H1 (cell line): ENCODE data around the gene MPZL3. TPM values are rescaled to one million over a fixed set of nuclear protein-coding genes. Genes with fewer than 3 reads are reported as not detected.

ENCODE experiments used
- CTCF ChIA-PET: fragments of 300-600 bp; sonication (Branson Sonifier 250); formaldehyde crosslinking; loops from one replicate; lab custom pipeline; 2021; ENCODE audit not compliant: partially characterized antibody; lab: Charles Lee
- POLR2A ChIA-PET: fragments of 300-600 bp; sonication (Branson Sonifier 250); formaldehyde crosslinking; loops from one replicate; lab custom pipeline; 2021; ENCODE audit warnings: inconsistent platforms; ENCODE audit not compliant: partially characterized antibody; lab: Charles Lee
- DNase-seq, 2 experiments: peaks; one replicate each; pipeline versions ENCODE4 v3.0.0 to v3.0.0-alpha.2; 2010 to 2022; ENCODE audit warnings: low spot score in 2 of 2, low read depth in 1 of 2, mixed read lengths in 1 of 2
- FAIRE-seq: peaks from 2 replicates; lab custom pipeline; 2011; peaks lifted over from hg19 to GRCh38; lab: Jason Lieb, UNC
- H2AFZ ChIP-seq: 2 replicates; pipeline ENCODE4 v1.8.1; 2012; ENCODE audit warnings: low read length, inconsistent platforms
- H2AK5ac ChIP-seq: 2 replicates; pipeline ENCODE4 v1.6.1; 2013; ENCODE audit warnings: low read depth, low read length
- H2BK120ac ChIP-seq: replicated peaks from 2 replicates; pipeline ENCODE3; 2013; ENCODE audit warnings: low read depth, low read length, inconsistent platforms
- H2BK12ac ChIP-seq: 2 replicates; pipeline ENCODE4 v1.6.1; 2013; ENCODE audit warnings: low read depth, low read length
- H2BK15ac ChIP-seq: 2 replicates; pipeline ENCODE4 v1.6.1; 2013; ENCODE audit warnings: low read length
- H2BK20ac ChIP-seq: 2 replicates; pipeline ENCODE4 v1.6.1; 2013; ENCODE audit warnings: low read length
- H2BK5ac ChIP-seq: 2 replicates; pipeline ENCODE4 v1.6.1; 2013; ENCODE audit warnings: low read depth, low read length
- H3K14ac ChIP-seq: 2 replicates; pipeline ENCODE4 v1.6.1; 2013; ENCODE audit warnings: inconsistent platforms; ENCODE audit not compliant: insufficient read length
- H3K18ac ChIP-seq: 2 replicates; pipeline ENCODE4 v1.6.1; 2013; ENCODE audit warnings: low read length; ENCODE audit errors: extremely low read depth
- H3K23ac ChIP-seq: 2 replicates; pipeline ENCODE4 v1.6.1; 2013; ENCODE audit warnings: inconsistent platforms; ENCODE audit not compliant: insufficient read length
- H3K23me2 ChIP-seq: 2 replicates; pipeline ENCODE4 v1.6.1; 2013; ENCODE audit warnings: low read depth, low read length
- H3K27ac ChIP-seq: 2 replicates; pipeline ENCODE4 v1.6.1; 2011; ENCODE audit warnings: low read depth, low read length, inconsistent platforms
- H3K27me3 ChIP-seq, 4 experiments: replicated peaks in 1 of 4; 1 replicate in 1 of 4; 2 replicates in 3 of 4; pipeline versions ENCODE4 v1.6.1 to v1.8.1; 2011 to 2013; ENCODE audit warnings: low read length in 3 of 4, mild to moderate bottlenecking in 3 of 4, inconsistent platforms in 2 of 4, mixed read lengths in 2 of 4, moderate library complexity in 1 of 4; ENCODE audit not compliant: control insufficient read depth in 3 of 4, insufficient read depth in 3 of 4; ENCODE audit errors: extremely low read depth in 1 of 4
- H3K36me3 ChIP-seq, 4 experiments: 2 replicates each; pipeline versions ENCODE4 v1.6.1 to v1.8.1; 2011 to 2013; ENCODE audit warnings: mild to moderate bottlenecking in 4 of 4, low read length in 3 of 4, moderate library complexity in 2 of 4, control low read depth in 1 of 4, inconsistent platforms in 1 of 4; ENCODE audit not compliant: insufficient read depth in 4 of 4, control insufficient read depth in 2 of 4
- H3K4ac ChIP-seq: replicated peaks from 2 replicates; pipeline ENCODE3; 2013; ENCODE audit warnings: low read length, low read depth, mixed read lengths, inconsistent platforms; ENCODE audit not compliant: insufficient read length
- H3K4me1 ChIP-seq, 4 experiments: replicated peaks in 1 of 4; 1 replicate in 1 of 4; 2 replicates in 3 of 4; pipeline versions ENCODE4 v1.6.1 to v1.8.1; 2011 to 2013; ENCODE audit warnings: low read length in 3 of 4, inconsistent platforms in 2 of 4, mixed read lengths in 1 of 4; ENCODE audit not compliant: insufficient read depth in 4 of 4, control insufficient read depth in 3 of 4
- H3K4me2 ChIP-seq, 2 experiments: 2 replicates each; pipeline versions ENCODE4 v1.6.1 to v1.8.1; 2011 to 2013; ENCODE audit warnings: low read depth in 2 of 2, low read length in 2 of 2, control low read depth in 1 of 2, inconsistent platforms in 1 of 2, mild to moderate bottlenecking in 1 of 2; ENCODE audit not compliant: insufficient read depth in 1 of 2
- H3K4me3 ChIP-seq, 4 experiments: fragments of 200-600, 300-600 bp in 1 of 4; sonication (generic), shearing (Covaris generic), sonication (Bioruptor Twin) in 1 of 4; 2 replicates each; pipeline versions ENCODE4 v1.5.1 to v1.8.1; 2011 to 2016; ENCODE audit warnings: low read length in 4 of 4, low read depth in 3 of 4, control low read depth in 2 of 4, inconsistent platforms in 2 of 4, mild to moderate bottlenecking in 2 of 4, mixed read lengths in 1 of 4, moderate library complexity in 1 of 4; ENCODE audit not compliant: insufficient read depth in 2 of 4; ENCODE audit errors: extremely low read depth in 1 of 4
- H3K56ac ChIP-seq: replicated peaks from 2 replicates; pipeline ENCODE3; 2013; ENCODE audit warnings: low read depth, mild to moderate bottlenecking, mixed read lengths, low read length, inconsistent platforms; ENCODE audit not compliant: insufficient read length
- H3K79me1 ChIP-seq: 2 replicates; pipeline ENCODE4 v1.6.1; 2013; ENCODE audit warnings: low read depth, low read length, control low read depth
- H3K79me2 ChIP-seq, 2 experiments: 2 replicates each; pipeline versions ENCODE4 v1.6.1 to v1.8.1; 2012 to 2013; ENCODE audit warnings: low read length in 2 of 2, mild to moderate bottlenecking in 2 of 2, inconsistent platforms in 1 of 2; ENCODE audit not compliant: insufficient read depth in 2 of 2, control insufficient read depth in 1 of 2
- H3K9ac ChIP-seq, 4 experiments: replicated peaks in 1 of 4; 1 replicate in 1 of 4; 2 replicates in 3 of 4; pipeline versions ENCODE4 v1.6.1 to v1.8.1; 2011 to 2013; ENCODE audit warnings: low read depth in 3 of 4, low read length in 3 of 4, control low read depth in 2 of 4, mild to moderate bottlenecking in 2 of 4, moderate library complexity in 2 of 4, inconsistent platforms in 1 of 4; ENCODE audit errors: extremely low read depth in 1 of 4
- H3K9me3 ChIP-seq, 2 experiments: 2 replicates each; pipeline versions ENCODE4 v1.6.1 to v1.8.1; 2012 to 2013; ENCODE audit warnings: mild to moderate bottlenecking in 2 of 2, moderate library complexity in 2 of 2, control low read depth in 1 of 2, inconsistent platforms in 1 of 2, low read depth in 1 of 2, low read length in 1 of 2, mixed read lengths in 1 of 2; ENCODE audit not compliant: insufficient read depth in 2 of 2
- H4K20me1 ChIP-seq, 2 experiments: replicated peaks in 1 of 2; 2 replicates each; pipeline versions ENCODE3 to v1.8.1; 2011 to 2013; ENCODE audit warnings: inconsistent platforms in 2 of 2, low read length in 2 of 2, mild to moderate bottlenecking in 1 of 2; ENCODE audit not compliant: insufficient read depth in 2 of 2, control insufficient read depth in 1 of 2
- H4K5ac ChIP-seq: 2 replicates; pipeline ENCODE4 v1.6.1; 2013; ENCODE audit warnings: low read length, low read depth, mixed read lengths, inconsistent platforms; ENCODE audit not compliant: insufficient read length
- H4K8ac ChIP-seq: 2 replicates; pipeline ENCODE4 v1.8.0; 2013; ENCODE audit warnings: mild to moderate bottlenecking, moderate library complexity, low read length, inconsistent platforms; ENCODE audit not compliant: insufficient read depth; ENCODE audit errors: extremely low read depth
- H4K91ac ChIP-seq: replicated peaks from 2 replicates; pipeline ENCODE3; 2013; ENCODE audit warnings: low read length, mixed read lengths, inconsistent platforms; ENCODE audit not compliant: insufficient read length
- CEBPB ChIP-seq: IDR thresholded peaks from 2 replicates; pipeline ENCODE4 v1.6.1; 2012; ENCODE audit warnings: low read depth, low read length
- NANOG ChIP-seq: IDR thresholded peaks from 2 replicates; pipeline ENCODE4 v1.6.1; 2011; ENCODE audit warnings: low read length, low read depth, mild to moderate bottlenecking, inconsistent platforms; ENCODE audit not compliant: insufficient read depth, poor library complexity, severe bottlenecking
- POLR2A ChIP-seq, 2 experiments: IDR thresholded peaks; 1 replicate in 1 of 2; 2 replicates in 1 of 2; pipeline ENCODE4 v1.6.1; 2011; ENCODE audit warnings: low read depth in 2 of 2, low read length in 2 of 2, mild to moderate bottlenecking in 2 of 2; ENCODE audit errors: control extremely low read depth in 1 of 2
- RFX5 ChIP-seq: IDR thresholded peaks from 2 replicates; pipeline ENCODE4 v1.6.1; 2011; ENCODE audit warnings: low read depth, low read length, improper control_type of control experiment, borderline replicate concordance
- WGBS, 2 experiments: shearing (Covaris generic) in 1 of 2; methylation state at CpG; one replicate each; pipeline versions ENCODE4 v1.1.6 to v1.1.7; 2013 to 2015; ENCODE audit warnings: low lambda C conversion rate in 2 of 2, mixed read lengths in 2 of 2, inconsistent platforms in 1 of 2, low coverage in 1 of 2, missing lambda C conversion rate in 1 of 2; ENCODE audit not compliant: insufficient replicate concordance in 2 of 2, insufficient coverage in 1 of 2, insufficient read length in 1 of 2; ENCODE audit errors: extremely low coverage in 1 of 2, missing lambda C conversion rate in 1 of 2; 5-methylcytosine and 5-hydroxymethylcytosine counted together
- polyA plus RNA-seq, 7 experiments: library from polyadenylated mRNA; depleted of rRNA in 3 of 7; stranded (reverse) in 5 of 7; unstranded in 2 of 7; fragments of >200 nt in 5 of 7; fragments of 200-250 nt in 2 of 7; gene quantifications; 1 replicate in 5 of 7; 2 replicates in 1 of 7; 4 replicates in 1 of 7; pipeline versions ENCODE4 v1.2.1 to v1.2.3, GENCODE V29; 2011 to 2013; ENCODE audit warnings: missing spikeins in 2 of 7, mixed read lengths in 2 of 7
- total RNA-seq: library from RNA; stranded (reverse); fragmentation: NEBNext Ultra II Directional; extraction: Animal tissue kit (Norgen Biotek cat#: 25700); gene quantifications from 2 replicates; pipeline ENCODE4 v1.2.1, GENCODE V29; 2021

Gene MPZL3
- total and polyA plus RNA-seq, 2 of the 8 experiments (the other 6 are each of a cell fraction or from before 2014, with no cell fraction given), result 1.1 to 3.9 TPM

DNA sequence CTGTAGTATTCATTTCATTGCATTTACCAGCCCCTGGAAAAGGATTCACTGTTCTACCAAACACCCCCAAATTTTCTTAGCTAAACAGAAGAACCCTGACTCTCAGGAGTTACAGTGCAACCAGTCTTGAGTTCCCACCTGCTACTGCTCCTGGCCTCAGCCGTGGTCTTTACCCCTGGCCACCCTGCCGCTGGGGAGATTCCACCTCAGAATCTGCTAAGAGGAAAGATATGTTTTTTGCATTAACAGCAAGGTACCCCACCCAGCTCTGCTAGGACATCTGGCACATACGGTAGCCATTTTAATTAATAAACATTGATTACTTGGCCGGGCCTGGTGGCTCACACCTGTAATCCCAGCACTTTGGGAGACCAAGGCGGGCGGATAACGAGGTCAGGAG, 36.4 kb downstream of the MPZL3 start:
- Histone ChIP-seq H2BK20ac (no peak overlapping the region), H3K4ac (no peak overlapping the region), H2AFZ (no peak overlapping the region), H3K14ac (no peak overlapping the region), H2AK5ac (no peak overlapping the region), H3K9me3 (no peaks in the 10 kb centered on the region), H3K36me3 (no peaks in the 10 kb centered on the region), H2BK5ac (no peak overlapping the region), H3K9ac (no peak overlapping the region), H3K4me1 (peaks cover 3 to 18% (median 15%) of the 10 kb centered on the region in 4 experiments; a peak in 6 of 7 replicates), H3K23me2 (no peaks in the 10 kb centered on the region), H3K23ac (no peak overlapping the region), H4K8ac (no peak overlapping the region), H3K56ac (no peak overlapping the region), H4K20me1 (no peaks in the 10 kb centered on the region), H4K91ac (no peak overlapping the region), H3K18ac (no peak overlapping the region), H2BK15ac (no peak overlapping the region), H3K27me3 (no peaks in the 10 kb centered on the region), H3K79me1 (no peaks in the 10 kb centered on the region), H3K4me2 (no peak overlapping the region), H3K27ac (no peak overlapping the region), H4K5ac (no peak overlapping the region), H2BK12ac (no peak overlapping the region), H2BK120ac (no peak overlapping the region), H3K4me3 (no peak overlapping the region), H3K79me2 (no peaks in the 10 kb centered on the region)
- DNase-seq (no peak), FAIRE-seq (no peak)
- POLR2A ChIA-PET, result no interaction called here
- CTCF ChIA-PET, result interaction anchor here (1.2 to 1.6 kb wide), 2 partner anchors 11 to 17 kb away, joined by 4 to 7 read pairs; no protein-coding TSS in a partner anchor
- TF ChIP-seq RFX5 (no peak), POLR2A (IDR thresholded peaks at IDR 0.05; ENCODE audit: control extremely low read depth in 1 of 2, low read depth in 2 of 2, low read length in 2 of 2) (no peak), NANOG (no peak), CEBPB (no peak)
- 91% methylated on average over 7 of the region's 7 CpGs; no CpG with 5 or more reads in 1 of the 2 experiments for WGBS, 2 experiments
